ENCODE measurements around the gene ARMC9. TPM values are rescaled to one million over a fixed set of nuclear protein-coding genes. Genes with fewer than 3 reads are reported as not detected.

Gene ARMC9
- total RNA-seq, 1 experiment from 2014 or later, result 16.4 TPM

DNA sequence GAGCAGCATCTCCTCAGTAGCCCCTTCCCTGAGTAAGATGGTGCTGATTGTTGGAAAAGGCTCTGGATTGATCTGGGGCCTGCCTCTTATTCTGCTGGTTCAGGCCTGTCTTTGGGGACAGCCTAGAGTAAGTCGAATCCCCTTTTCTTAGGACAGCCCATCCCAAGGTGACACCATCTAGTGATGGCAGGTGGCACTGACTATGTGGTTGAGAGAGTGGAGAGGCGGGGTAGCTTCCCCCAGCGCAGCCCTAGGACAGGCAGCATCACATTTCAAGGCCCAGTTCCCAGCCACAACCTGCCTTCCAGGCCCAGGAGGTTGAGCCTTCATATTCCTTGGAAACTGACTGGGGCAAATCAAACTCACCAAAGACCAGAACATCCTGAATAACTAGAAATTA lies 128.0 kb downstream of the ARMC9 start:
- Histone ChIP-seq H3K4me1 (ENCODE audit: control insufficient read depth in 1 of 2, insufficient read depth in 2 of 2, low read length in 2 of 2) (no peaks in the 10 kb centered on the region), H3K36me3 (ENCODE audit: control insufficient read depth in 1 of 2, insufficient read depth in 2 of 2, low read length in 2 of 2) (no peaks in the 10 kb centered on the region), H2AFZ (ENCODE audit: low read depth, low read length, poor library complexity, severe bottlenecking) (no peak overlapping the region), H3K4me3 (replicated peaks in 1 of 2; ENCODE audit: low read depth in 1 of 2, low read length in 2 of 2) (no peak overlapping the region), H3K4me2 (ENCODE audit: low read length) (no peak overlapping the region), H3K79me2 (ENCODE audit: insufficient read depth, low read length) (no peaks in the 10 kb centered on the region), H3K9me3 (ENCODE audit: control insufficient read depth in 1 of 2, insufficient read depth in 1 of 2, low read depth in 1 of 2, low read length in 2 of 2) (no peaks in the 10 kb centered on the region), H3K9ac (ENCODE audit: low read length) (no peak overlapping the region), H3K9me2 (ENCODE audit: insufficient read depth) (no peaks in the 10 kb centered on the region), H3K27me3 (ENCODE audit: insufficient read depth, low read length) (no peaks in the 10 kb centered on the region), H3K27ac (ENCODE audit: low read depth, low read length) (no peak overlapping the region), H4K20me1 (ENCODE audit: insufficient read depth) (no peaks in the 10 kb centered on the region)
- CTCF ChIA-PET, result no interaction called here
- intact Hi-C loops (cut with micrococcal nuclease), result no loop called here
- DNase-seq (ENCODE audit: low read depth, low spot score), result no peak
- TF ChIP-seq, protein P1, sequence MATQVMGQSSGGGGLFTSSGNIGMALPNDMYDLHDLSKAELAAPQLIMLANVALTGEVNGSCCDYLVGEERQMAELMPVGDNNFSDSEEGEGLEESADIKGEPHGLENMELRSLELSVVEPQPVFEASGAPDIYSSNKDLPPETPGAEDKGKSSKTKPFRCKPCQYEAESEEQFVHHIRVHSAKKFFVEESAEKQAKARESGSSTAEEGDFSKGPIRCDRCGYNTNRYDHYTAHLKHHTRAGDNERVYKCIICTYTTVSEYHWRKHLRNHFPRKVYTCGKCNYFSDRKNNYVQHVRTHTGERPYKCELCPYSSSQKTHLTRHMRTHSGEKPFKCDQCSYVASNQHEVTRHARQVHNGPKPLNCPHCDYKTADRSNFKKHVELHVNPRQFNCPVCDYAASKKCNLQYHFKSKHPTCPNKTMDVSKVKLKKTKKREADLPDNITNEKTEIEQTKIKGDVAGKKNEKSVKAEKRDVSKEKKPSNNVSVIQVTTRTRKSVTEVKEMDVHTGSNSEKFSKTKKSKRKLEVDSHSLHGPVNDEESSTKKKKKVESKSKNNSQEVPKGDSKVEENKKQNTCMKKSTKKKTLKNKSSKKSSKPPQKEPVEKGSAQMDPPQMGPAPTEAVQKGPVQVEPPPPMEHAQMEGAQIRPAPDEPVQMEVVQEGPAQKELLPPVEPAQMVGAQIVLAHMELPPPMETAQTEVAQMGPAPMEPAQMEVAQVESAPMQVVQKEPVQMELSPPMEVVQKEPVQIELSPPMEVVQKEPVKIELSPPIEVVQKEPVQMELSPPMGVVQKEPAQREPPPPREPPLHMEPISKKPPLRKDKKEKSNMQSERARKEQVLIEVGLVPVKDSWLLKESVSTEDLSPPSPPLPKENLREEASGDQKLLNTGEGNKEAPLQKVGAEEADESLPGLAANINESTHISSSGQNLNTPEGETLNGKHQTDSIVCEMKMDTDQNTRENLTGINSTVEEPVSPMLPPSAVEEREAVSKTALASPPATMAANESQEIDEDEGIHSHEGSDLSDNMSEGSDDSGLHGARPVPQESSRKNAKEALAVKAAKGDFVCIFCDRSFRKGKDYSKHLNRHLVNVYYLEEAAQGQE (IDR thresholded peaks at IDR 0.05; ENCODE audit: low read depth), result no peak
- no peak for TF ChIP-seq EZH2 (IDR thresholded peaks at IDR 0.05)
- no peak for TF ChIP-seq SIN3A (IDR thresholded peaks at IDR 0.05; ENCODE audit: low read depth)
- TF ChIP-seq, protein P2, sequence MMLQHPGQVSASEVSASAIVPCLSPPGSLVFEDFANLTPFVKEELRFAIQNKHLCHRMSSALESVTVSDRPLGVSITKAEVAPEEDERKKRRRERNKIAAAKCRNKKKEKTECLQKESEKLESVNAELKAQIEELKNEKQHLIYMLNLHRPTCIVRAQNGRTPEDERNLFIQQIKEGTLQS (IDR thresholded peaks at IDR 0.05), result no peak
- TF ChIP-seq SRF (IDR thresholded peaks at IDR 0.05; ENCODE audit: low read depth), result no peak
- TF ChIP-seq, protein P3, sequence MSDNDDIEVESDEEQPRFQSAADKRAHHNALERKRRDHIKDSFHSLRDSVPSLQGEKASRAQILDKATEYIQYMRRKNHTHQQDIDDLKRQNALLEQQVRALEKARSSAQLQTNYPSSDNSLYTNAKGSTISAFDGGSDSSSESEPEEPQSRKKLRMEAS (IDR thresholded peaks at IDR 0.05), result no peak
- TF ChIP-seq EZH2phosphoT487 (IDR thresholded peaks at IDR 0.05; ENCODE audit: borderline replicate concordance), result no peak
- TF ChIP-seq POLR2AphosphoS5 (IDR thresholded peaks at IDR 0.05; ENCODE audit: low read depth, low read length), result no peak
- TF ChIP-seq TCF7L2 (IDR thresholded peaks at IDR 0.05; ENCODE audit: borderline replicate concordance, extremely low read depth, insufficient read depth, insufficient read length), result no peak
- no peak for TF ChIP-seq SP1 (IDR thresholded peaks at IDR 0.05; ENCODE audit: low read depth)
- no peak for TF ChIP-seq ELF1 (IDR thresholded peaks at IDR 0.05; ENCODE audit: borderline replicate concordance, low read depth)
- TF ChIP-seq EGR1 (IDR thresholded peaks at IDR 0.05; ENCODE audit: low read depth), result no peak
- no peak for TF ChIP-seq JUND (IDR thresholded peaks at IDR 0.05)
- TF ChIP-seq RAD21 (IDR thresholded peaks at IDR 0.05; ENCODE audit: low read depth), result no peak
- no peak for TF ChIP-seq CEBPB (IDR thresholded peaks at IDR 0.05; ENCODE audit: low read depth)
- TF ChIP-seq, protein P4, sequence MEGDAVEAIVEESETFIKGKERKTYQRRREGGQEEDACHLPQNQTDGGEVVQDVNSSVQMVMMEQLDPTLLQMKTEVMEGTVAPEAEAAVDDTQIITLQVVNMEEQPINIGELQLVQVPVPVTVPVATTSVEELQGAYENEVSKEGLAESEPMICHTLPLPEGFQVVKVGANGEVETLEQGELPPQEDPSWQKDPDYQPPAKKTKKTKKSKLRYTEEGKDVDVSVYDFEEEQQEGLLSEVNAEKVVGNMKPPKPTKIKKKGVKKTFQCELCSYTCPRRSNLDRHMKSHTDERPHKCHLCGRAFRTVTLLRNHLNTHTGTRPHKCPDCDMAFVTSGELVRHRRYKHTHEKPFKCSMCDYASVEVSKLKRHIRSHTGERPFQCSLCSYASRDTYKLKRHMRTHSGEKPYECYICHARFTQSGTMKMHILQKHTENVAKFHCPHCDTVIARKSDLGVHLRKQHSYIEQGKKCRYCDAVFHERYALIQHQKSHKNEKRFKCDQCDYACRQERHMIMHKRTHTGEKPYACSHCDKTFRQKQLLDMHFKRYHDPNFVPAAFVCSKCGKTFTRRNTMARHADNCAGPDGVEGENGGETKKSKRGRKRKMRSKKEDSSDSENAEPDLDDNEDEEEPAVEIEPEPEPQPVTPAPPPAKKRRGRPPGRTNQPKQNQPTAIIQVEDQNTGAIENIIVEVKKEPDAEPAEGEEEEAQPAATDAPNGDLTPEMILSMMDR (IDR thresholded peaks at IDR 0.05 in 2 of 3, conservative IDR thresholded peaks at IDR 0.05 in 1 of 3; ENCODE audit: borderline replicate concordance in 1 of 3, insufficient read depth in 1 of 3, low read depth in 2 of 3, low read length in 2 of 3), result no peak
- TF ChIP-seq CBX3 (IDR thresholded peaks at IDR 0.05; ENCODE audit: low read depth), result no peak
- POLR2A ChIA-PET, result no interaction called here
- no TSS peak for BruUV-seq (replicated peaks)
- RAD21 ChIA-PET (ENCODE audit: low non-redundant PET in 1 of 2, low total read pairs in 2 of 2, uncharacterized antibody in 2 of 2, unreplicated experiment in 2 of 2), result no interaction called here
- no peak for ATAC-seq
